Ascending aorta (tissue), 2 donors: ENCODE measurements around the gene ANGPT4. TPM values are rescaled to one million over a fixed set of nuclear protein-coding genes. Genes with fewer than 3 reads are reported as not detected.
"Not testable (repeated sequence)": the region's sequence is repeated elsewhere in the genome, so short reads cannot be mapped to it uniquely, and the experiment has no call there.

ENCODE experiments used
- DNase-seq, 2 donors: peaks; one replicate each; pipeline ENCODE4 v3.0.0-alpha.2; 2019; ENCODE audit warnings: low spot score in 2 of 2
- H3K27ac ChIP-seq, 2 donors: fragments of 200-600 bp; sonication (generic); one replicate each; pipeline ENCODE4 v1.5.1; 2016 to 2017; ENCODE audit warnings: mild to moderate bottlenecking in 1 of 2
- H3K27me3 ChIP-seq: fragments of 200-600 bp; sonication (generic); one replicate; pipeline ENCODE4 v1.5.1; 2017
- H3K36me3 ChIP-seq, 2 donors: fragments of 200-600 bp; sonication (generic); one replicate each; pipeline ENCODE4 v1.5.1; 2016
- H3K4me1 ChIP-seq, 2 donors: fragments of 200-600 bp; sonication (generic); one replicate each; pipeline ENCODE4 v1.5.1; 2016 to 2017; ENCODE audit warnings: mild to moderate bottlenecking in 1 of 2
- H3K4me3 ChIP-seq, 2 donors: fragments of 200-600 bp; sonication (generic); one replicate each; pipeline ENCODE4 v1.5.1; 2016 to 2017; ENCODE audit warnings: mild to moderate bottlenecking in 1 of 2
- H3K9me3 ChIP-seq, 2 donors: fragments of 200-600 bp; sonication (generic); one replicate each; pipeline ENCODE4 v1.5.1; 2016
- CTCF ChIP-seq, 3 experiments: fragments of 200-600 bp in 2 of 3; fragments of 450-650 bp in 1 of 3; sonication (generic) in 2 of 3; IDR thresholded peaks; one replicate each; pipeline ENCODE4 v1.5.1; 2016 to 2019; ENCODE audit warnings: antibody characterized with exemption in 3 of 3, mild to moderate bottlenecking in 1 of 3, moderate library complexity in 1 of 3
- intact Hi-C: fragments of 100-400 bp; cut with DNase I; formaldehyde crosslinking; loops from one replicate; pipeline ENCODE4 v1.15.1; 2023
- total RNA-seq: library from RNA; depleted of rRNA; stranded (reverse); fragments of >200 nt; gene quantifications from one replicate; pipeline ENCODE4 v1.1.0, GENCODE V29; 2016

Gene ANGPT4
- total RNA-seq, 1 donor from 2014 or later = 5.7 TPM

- H3K4me1 ChIP-seq = peaks cover 0 to 8% of the 10 kb centered on the region in 2 donors
- no peak for DNase-seq
- no peak for TF ChIP-seq CTCF (IDR thresholded peaks at IDR 0.05)
These were observed 62.6 kb downstream of the ANGPT4 start for GRCh38 chr20:853406-853996.

GRCh38 chr20:848731-849130, 67.4 kb downstream of the ANGPT4 start:
- DNase-seq, H3K27me3 ChIP-seq, H3K4me1 ChIP-seq, H3K36me3 ChIP-seq, intact Hi-C loops, H3K27ac ChIP-seq, H3K9me3 ChIP-seq, H3K4me3 ChIP-seq: not testable (repeated sequence)

More at GRCh38 chr20:853406-853996, 62.6 kb downstream of the ANGPT4 start:
- intact Hi-C loops = no loop called here
- Histone ChIP-seq H3K27ac (no peak overlapping the region), H3K9me3 (no peaks in the 10 kb centered on the region), H3K4me3 (no peak overlapping the region), H3K36me3 (no peaks in the 10 kb centered on the region), H3K27me3 (no peaks in the 10 kb centered on the region)

- no peak for DNase-seq
- intact Hi-C loops = no loop called here
- H3K9me3 ChIP-seq = no peaks in the 10 kb centered on the region
- no peaks in the 10 kb centered on the region for H3K27me3 ChIP-seq
- H3K4me1 ChIP-seq = peaks cover 2 to 9% of the 10 kb centered on the region in 2 donors
- no peaks in the 10 kb centered on the region for H3K36me3 ChIP-seq
- TF ChIP-seq CTCF (IDR thresholded peaks at IDR 0.05) = no peak
- H3K27ac ChIP-seq = no peak overlapping the region
- no peak overlapping the region for H3K4me3 ChIP-seq
These were observed 67.9 kb downstream of the ANGPT4 start for GRCh38 chr20:848193-848592.

GRCh38 chr20:846894-847278, 69.2 kb downstream of the ANGPT4 start:
- no peak overlapping the region for H3K27ac ChIP-seq
- intact Hi-C loops = no loop called here
- TF ChIP-seq CTCF (IDR thresholded peaks at IDR 0.05) = no peak
- no peaks in the 10 kb centered on the region for H3K9me3 ChIP-seq
- H3K4me3 ChIP-seq = no peak overlapping the region
- no peaks in the 10 kb centered on the region for H3K27me3 ChIP-seq
- no peaks in the 10 kb centered on the region for H3K36me3 ChIP-seq
- DNase-seq = no peak
- H3K4me1 ChIP-seq = peaks cover 2 to 9% of the 10 kb centered on the region in 2 donors

GRCh38 chr20:845941-846893, 69.9 kb downstream of the ANGPT4 start:
- DNase-seq = no peak
- Histone ChIP-seq H3K4me1 (peaks cover 2 to 9% of the 10 kb centered on the region in 2 donors), H3K4me3 (no peak overlapping the region), H3K27ac (no peak overlapping the region), H3K9me3 (no peaks in the 10 kb centered on the region), H3K36me3 (no peaks in the 10 kb centered on the region), H3K27me3 (peaks cover 2% of the 10 kb centered on the region)
- TF ChIP-seq CTCF (IDR thresholded peaks at IDR 0.05) = no peak
- intact Hi-C loops = no loop called here

GRCh38 chr20:845226-845868, 70.8 kb downstream of the ANGPT4 start:
- H3K4me3 ChIP-seq = peak overlapping the region; percentile 36 to 61
- TF ChIP-seq CTCF (IDR thresholded peaks at IDR 0.05) = no peak
- peaks cover 7 to 9% of the 10 kb centered on the region in 2 donors for H3K4me1 ChIP-seq
- no peak overlapping the region for H3K27ac ChIP-seq
- H3K36me3 ChIP-seq = no peaks in the 10 kb centered on the region
- peaks cover 7% of the 10 kb centered on the region for H3K27me3 ChIP-seq
- no peaks in the 10 kb centered on the region for H3K9me3 ChIP-seq
- no peak for DNase-seq
- intact Hi-C loops = no loop called here
